ENCODE measurements around the gene B3GALNT2.

B3GALNT2 gene

DNA sequence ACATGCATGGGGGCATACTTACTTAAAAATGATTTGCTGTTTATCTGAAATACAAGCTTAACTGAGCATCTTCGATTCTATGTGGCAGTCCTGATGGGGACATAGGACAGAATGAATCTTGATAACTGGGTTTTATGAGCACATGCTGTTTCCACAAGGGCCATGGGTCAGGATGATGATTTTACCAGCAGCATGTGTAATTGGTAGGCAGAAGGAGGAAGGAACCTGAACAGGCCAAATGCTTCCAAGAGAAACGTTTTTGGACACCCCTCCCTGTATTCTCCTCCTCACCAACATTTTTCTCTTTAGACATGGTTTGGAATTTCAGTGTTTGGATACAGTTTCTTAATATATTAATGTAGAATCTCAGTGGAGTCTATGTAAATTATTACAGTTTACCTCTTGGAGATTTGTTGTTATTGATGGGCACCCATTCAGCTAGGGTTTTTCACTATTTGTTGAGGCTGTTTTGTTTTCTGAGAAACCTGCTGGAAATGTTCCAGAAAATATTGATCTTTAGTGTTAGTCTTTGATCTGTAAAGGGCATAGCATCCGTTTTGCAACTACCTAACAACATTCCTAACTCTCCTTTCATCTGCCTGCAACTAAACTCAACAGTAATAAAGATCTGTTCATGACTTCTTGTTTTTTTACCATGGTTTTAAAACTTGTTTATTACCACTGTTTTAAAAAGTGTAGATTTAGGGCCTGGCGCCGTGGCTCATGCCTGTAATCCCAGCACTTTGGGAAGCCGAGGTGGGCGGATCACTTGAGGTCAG, 95.0 kb downstream of the B3GALNT2 start:
- no peak for DNase-seq (ENCODE audit: low read depth)

DNA sequence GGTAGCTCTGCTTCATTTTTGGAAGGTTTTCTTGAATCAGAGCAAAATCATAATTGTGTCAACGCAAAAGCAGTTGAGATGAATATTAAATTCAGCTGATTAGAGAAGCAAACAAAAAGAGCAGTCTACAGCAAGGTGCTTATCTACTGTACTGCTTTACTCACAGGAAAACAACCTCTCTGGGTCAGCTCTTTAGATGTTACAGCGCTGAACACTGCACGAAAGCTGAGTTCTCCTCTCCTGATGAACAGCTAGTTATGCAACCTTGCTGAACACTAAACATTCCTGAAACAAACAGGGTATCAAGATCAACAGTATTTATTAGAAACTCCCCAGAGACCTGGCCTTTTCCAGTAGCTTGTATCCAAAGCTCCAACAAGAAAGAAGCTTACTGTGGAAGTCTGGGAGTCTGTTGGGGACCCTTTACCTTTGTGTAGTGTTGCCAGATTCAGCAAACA, 95.7 kb downstream of the B3GALNT2 start:
- no peak for DNase-seq (ENCODE audit: low read depth)

DNA sequence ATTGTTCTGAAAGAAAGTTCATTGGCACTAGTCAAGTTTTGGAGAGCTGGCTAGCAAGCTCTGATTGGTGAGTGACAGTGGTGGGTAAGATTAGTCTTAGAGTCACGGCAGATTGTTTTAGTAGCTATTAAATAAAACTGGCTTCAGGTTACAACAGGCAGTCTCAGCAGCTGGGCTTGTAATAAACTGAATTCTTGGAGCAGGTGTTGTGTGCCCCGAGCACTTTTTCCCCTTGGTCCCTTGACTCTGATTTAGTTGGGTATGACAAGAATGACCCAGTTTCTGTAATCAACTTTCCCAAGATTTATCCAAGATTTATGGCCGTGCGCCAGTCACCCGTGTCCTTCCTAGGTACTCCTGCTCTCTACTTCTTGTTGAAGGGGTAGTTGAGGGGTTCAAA, 96.8 kb downstream of the B3GALNT2 start:
- no peak for DNase-seq (ENCODE audit: low read depth)

DNA sequence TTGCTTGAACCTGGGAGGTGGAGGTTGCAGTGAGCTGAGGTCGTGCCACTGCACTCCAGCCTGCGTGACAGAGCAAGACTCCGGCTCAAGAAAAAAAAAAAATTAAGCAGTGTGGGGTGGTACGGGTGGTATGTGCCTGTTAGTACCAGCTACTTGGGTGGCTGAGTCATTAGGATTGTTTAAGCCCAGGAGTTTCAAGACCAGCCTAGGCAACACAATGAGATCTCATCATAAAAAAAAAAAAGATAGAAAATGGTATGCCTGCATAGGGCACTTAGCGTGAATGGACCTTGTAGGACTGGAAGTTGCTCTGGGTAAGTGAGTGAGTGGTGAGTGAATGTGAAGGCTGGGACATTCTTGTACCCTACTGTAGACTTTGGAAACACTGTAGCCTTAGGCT, 100.1 kb downstream of the B3GALNT2 start:
- DNase-seq (ENCODE audit: low read depth) = no peak

DNA sequence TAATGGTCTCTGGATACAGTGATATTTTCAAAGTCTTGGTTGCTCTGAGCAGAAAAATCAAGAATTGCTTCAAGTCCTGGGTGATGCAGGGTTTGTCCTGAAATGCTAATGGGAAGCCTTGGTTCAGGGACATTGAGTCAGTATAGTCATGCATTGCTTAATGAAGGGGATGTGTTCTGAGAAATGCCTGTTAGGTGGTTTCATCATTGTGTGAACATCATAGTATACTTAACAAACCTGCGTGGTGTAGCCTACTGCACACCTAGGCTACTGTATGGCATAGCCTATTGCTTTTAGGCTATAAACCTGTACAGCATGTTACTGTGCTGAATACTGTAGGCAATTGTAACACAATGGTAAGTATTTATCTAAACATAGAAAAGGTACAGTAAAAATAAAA, 100.7 kb downstream of the B3GALNT2 start:
- DNase-seq (ENCODE audit: low read depth) = no peak

DNA sequence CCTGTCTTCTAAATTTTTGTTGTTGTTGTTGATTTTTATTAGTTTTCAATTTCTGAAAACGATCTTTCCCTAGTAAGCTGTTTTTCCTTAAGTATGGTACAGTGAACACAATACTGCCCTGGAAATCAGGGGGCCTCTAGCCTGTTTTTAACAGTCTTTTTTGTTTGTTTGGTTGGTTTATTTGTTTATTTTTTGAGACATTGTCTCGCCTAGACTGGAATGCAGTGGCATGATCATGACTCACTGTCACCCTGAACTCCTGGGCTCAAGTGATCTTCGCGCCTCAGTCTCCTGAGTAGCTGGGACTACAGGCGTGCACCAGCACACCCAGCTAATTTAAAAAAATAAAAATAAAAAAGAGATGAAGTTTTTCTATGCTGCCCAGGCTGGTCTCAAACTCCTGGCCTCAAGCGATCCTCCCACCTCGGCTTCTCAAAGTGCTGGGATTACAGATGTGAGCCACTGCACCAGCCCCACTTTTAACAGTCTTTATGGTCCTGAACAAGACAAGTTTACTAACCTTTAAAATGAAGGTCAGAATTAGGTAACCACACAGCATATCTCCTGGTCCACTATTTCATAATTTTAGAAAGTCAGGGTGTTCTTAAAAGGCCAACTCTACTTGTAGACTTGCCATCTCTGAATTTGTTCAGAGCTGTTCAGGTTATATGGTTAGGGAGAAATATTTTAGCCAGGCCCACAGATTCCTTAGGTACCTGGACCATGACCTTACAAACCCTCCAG, 101.6 kb downstream of the B3GALNT2 start:
- no peak for DNase-seq (ENCODE audit: low read depth)

DNA sequence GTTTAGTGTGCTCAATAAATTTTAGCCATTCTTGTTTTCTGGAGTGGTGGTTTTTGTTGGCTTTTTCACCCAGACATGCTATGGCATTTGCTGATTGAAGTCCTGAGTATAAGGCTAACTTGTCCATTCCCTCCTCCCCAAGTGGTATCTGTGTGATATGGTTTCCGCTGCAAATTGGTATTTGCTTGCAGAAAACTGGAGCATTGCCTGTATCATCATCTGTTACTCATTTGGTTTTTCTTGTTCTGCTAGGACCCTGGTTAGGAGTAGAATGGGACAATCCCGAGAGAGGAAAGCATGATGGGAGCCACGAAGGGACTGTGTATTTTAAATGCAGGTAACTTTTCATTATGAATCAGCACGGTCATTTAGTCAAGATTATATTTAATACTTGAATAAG, 103.0 kb downstream of the B3GALNT2 start:
- no peak for DNase-seq (ENCODE audit: low read depth)

All from stimulated activated CD8-positive, alpha-beta memory T cell treated with anti-CD3 and anti-CD28 coated beads, Interleukin-12 subunit alpha, Interleukin-12 subunit beta, amount 100 ng/mL, for 4 hours (primary cell).